Measurements from ENCODE around the gene SIX2.

SIX2 gene

GRCh38 chr2:45014831-45015230 is 5.6 kb upstream of the SIX2 start:
- DNase-seq, result no peak

DNA sequence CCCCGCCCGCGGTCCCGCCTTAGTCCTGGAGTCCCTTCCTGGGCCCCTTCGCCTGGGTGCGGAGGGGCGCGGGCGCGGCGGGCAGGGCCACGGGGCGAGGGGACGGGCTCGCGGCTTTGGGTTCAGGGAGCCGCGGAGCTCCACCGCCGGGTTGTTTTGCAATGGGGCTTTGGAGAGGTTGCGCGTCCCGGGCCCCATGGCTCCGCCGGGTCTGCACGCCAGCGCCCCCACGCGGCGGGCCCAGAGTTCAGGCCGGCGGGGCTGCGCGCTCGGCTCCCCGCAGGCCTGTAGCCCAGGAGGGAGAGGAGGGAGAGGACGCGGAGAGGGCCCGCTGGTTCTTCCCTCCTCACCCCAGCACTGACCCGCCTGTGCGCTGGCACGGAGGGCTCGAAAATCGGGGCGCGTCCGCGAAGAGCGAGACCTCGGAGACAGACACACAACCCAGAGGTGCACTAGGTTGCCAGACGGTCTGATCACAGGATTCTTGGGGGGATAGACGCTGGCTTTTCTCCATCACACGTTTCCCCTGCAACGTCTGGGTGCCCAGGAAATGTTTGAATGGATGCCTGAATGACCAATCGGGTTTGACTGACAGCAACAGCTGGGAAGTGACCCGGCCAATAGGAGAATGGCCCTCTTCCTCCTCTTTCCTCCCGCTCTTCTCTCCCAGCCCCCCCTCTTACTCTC is 4.9 kb upstream of the SIX2 start:
- peak; percentile 11 for DNase-seq

GRCh38 chr2:45013229-45014015 is 4.2 kb upstream of the SIX2 start:
- DNase-seq, result no peak

DNA sequence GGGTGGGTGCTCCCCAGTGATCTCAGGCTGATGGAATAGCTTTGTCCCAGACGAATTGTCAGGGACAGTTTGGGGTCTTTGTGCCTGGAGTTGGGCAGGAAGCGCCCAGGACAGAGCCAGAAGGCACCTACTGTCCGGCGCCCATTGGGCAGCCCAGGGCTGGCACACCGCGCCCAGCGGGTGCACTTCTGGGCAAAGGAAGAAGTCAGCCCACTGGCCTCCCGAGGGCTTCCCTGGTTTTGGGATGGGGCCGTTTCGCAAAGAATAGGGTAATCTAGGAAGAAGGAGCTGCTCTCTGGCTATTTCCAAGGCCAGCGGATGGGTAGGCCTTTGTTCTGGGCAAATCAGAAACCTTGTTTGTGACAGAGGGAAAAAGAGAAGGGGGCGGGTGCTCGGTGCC is 3.5 kb upstream of the SIX2 start:
- no peak for DNase-seq

DNA sequence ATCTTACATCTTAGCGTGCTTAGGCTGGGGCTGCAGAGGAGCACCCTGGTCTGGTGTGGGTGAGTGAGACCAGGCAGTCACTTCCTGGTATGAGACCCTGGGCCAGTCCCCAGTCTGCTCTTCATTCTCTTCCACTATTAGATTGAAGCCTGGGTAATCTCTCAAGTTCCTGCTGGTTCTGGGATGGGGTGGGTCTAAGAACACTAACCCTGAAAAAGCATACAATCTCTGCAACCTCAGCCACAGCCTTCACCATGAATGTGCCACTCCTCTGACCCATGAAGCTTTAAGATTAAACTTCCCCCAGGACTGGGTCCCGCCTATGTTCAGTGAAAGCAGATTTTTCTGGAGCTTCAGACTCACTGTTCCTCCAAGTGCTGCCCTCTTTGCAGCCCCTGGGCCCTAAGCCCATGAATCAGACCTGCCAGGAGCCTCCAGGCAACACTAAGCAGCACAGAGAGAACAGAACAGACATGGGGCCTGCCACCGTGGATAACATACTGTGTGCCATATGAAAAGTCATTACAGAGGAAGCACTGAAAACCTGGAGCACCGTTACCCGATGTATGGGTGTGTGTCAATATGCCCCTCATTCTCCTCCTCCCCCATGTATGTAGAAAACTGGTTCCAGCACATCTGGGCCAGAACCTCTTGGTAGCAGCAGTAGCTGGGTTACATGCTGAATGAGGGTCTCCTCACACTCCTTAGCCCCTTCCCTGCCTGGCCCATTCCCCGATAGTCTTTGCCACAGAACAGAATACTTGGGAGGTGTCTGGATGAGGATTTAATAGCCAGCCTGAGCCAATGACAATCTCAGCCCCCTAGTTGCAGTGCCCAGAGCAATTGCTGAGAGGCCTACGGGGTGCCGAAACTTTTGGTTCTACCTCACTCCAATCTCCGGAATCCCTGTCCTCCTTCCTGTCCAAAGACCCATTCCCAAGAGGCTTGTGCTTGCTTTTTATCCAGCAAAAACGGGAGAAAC is 2.7 kb upstream of the SIX2 start:
- no peak for DNase-seq

DNA sequence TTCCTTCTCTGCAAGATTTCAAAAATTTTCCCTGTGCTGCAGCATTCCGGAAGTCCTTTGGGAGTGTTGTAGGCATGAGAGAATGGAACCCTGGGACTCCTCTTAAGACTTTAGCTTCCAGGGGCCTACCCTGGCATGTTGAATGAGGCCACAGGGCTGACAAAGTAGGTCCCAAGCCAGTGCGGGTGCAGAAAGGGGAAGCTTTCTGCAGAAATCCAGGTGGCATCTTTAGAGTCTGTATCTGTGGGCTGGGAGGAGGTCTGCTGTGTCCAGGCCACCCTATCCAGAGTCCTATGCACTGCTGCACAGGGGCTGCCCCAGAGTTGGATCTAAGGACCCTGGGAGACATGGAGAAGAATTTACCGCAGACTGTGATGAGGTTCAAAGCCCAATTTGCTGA is 1.9 kb upstream of the SIX2 start:
- DNase-seq, result no peak

- DNase-seq, result no peak
Observed at GRCh38 chr2:45010702-45011012, 1.4 kb upstream of the SIX2 start.

- DNase-seq, result no peak
Observed at GRCh38 chr2:45009928-45010701, 863 bp upstream of the SIX2 start.

GRCh38 chr2:45008296-45009129 is 739 bp downstream of the SIX2 start:
- no peak for DNase-seq

DNA sequence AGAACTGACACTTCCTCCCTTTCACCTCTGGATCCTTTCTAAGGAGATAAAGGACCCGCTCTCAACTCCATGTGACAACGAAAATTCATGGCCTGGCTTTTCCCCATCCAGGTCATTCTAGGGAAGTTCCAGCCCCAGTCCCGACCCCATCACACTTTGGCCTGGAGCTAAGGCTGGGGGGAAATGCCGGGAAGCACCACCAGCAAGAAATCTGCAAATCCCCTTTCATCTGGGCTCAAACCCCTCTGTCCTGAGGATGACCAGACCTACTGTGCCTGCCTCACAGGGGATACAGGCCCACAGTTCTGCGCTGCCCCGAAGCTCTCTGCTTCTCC is 1.3 kb downstream of the SIX2 start:
- no peak for DNase-seq

GRCh38 chr2:45006942-45007287 is 2.3 kb downstream of the SIX2 start:
- DNase-seq, result no peak

- no peak for DNase-seq
Observed at GRCh38 chr2:45006041-45006941, 3.0 kb downstream of the SIX2 start.

- no peak for DNase-seq
Observed at GRCh38 chr2:45005261-45006002, 3.8 kb downstream of the SIX2 start.

DNA sequence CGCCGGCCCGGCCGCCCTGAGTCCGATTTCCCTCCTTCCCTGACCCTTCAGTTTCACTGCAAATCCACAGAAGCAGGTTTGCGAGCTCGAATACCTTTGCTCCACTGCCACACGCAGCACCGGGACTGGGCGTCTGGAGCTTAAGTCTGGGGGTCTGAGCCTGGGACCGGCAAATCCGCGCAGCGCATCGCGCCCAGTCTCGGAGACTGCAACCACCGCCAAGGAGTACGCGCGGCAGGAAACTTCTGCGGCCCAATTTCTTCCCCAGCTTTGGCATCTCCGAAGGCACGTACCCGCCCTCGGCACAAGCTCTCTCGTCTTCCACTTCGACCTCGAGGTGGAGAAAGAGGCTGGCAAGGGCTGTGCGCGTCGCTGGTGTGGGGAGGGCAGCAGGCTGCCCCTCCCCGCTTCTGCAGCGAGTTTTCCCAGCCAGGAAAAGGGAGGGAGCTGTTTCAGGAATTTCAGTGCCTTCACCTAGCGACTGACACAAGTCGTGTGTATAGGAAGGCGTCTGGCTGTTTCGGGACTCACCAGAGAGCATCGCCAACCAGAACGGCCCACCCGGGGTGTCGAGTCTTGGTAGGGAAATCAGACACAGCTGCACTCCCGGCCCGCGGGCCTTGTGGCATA is 4.6 kb downstream of the SIX2 start:
- no peak for DNase-seq

- no peak for DNase-seq
Observed at GRCh38 chr2:45003579-45004551, 5.4 kb downstream of the SIX2 start.

DNA sequence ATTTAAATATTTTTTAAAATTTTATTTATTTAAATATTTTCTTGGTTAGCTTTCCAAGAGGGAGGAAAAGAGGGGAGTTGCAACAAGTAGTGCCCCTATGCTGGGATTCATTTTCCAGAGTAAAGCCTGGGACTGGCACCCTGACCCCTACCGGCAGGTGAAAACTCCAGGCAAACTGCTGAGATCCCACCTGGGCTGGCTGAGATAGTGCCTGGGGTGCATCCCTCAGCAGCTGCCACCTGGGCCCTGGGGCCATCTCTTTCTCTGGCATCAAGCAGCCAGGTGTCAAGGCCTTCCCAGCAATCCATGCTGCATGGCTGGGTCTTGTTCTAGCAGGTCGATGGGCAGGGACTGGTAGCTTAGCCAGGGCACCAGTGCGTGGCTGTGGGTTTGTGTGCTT is 6.6 kb downstream of the SIX2 start:
- no peak for DNase-seq

DNA sequence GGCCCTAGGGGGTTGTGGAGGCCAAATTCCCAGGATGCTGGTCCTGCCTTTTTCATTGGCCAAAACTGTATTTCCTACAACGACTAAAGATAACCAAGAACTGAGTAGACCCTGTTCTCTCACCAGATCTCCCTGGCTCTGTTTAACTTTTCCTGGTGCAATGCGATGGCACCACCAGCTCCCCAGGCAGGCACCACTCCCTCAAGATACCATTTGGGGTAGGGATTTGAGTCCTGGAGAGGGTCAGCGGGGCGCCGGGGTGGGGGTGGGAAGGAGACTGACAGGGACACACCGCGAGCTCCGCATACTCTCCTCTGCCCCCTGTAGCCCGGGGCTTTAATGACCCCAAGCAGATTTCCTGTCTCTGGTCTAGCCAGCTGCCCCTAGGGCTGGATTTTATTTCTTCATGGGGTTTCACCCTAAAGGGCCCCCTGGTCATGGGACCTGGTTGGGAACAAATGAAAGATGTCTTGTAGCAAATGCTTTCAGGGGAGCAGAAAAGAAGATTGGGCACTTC is 7.3 kb downstream of the SIX2 start:
- no peak for DNase-seq
